HFFc6 (cell line): ENCODE measurements around the gene SLC5A11. TPM values are rescaled to one million over a fixed set of nuclear protein-coding genes. Genes with fewer than 3 reads are reported as not detected.

ENCODE experiments used
- DNase-seq: peaks from one replicate; pipeline ENCODE4 v3.0.0-alpha.2; 2018
- H3K27ac Mint-ChIP-seq: 2 replicates; pipeline ENCODE4 v1.8.0; 2020; ENCODE audit warnings: mild to moderate bottlenecking, mixed read lengths
- H3K27me3 Mint-ChIP-seq: 2 replicates; pipeline ENCODE4 v1.8.0; 2021; ENCODE audit warnings: mild to moderate bottlenecking, moderate library complexity, mixed read lengths; ENCODE audit not compliant: insufficient read depth
- H3K36me3 Mint-ChIP-seq: 2 replicates; pipeline ENCODE4 v1.8.0; 2021; ENCODE audit warnings: low read depth, mixed read lengths
- H3K4me1 Mint-ChIP-seq: 2 replicates; pipeline ENCODE4 v1.8.0; 2020; ENCODE audit warnings: low read depth, mixed read lengths
- H3K4me3 Mint-ChIP-seq: 2 replicates; pipeline ENCODE4 v1.8.0; 2020; ENCODE audit warnings: mild to moderate bottlenecking, moderate library complexity, mixed read lengths
- H3K9me3 Mint-ChIP-seq: 2 replicates; pipeline ENCODE4 v1.8.0; 2020; ENCODE audit warnings: mild to moderate bottlenecking, mixed read lengths
- total RNA-seq, 6 experiments: library from RNA; stranded (reverse); fragmentation: NEBNext Ultra II Directional; extraction: Animal tissue kit (Norgen Biotek cat#: 25700); gene quantifications; 2 replicates in 1 of 6; 3 replicates in 5 of 6; pipeline ENCODE4 v1.2.3, GENCODE V29; 2021
- TF ChIP-seq, protein P1 (sequence below): fragments of 200-600 bp; sonication (generic); IDR thresholded peaks from 2 replicates; pipeline ENCODE4 v1.5.0; 2021; ENCODE audit warnings: antibody characterized with exemption, mild to moderate bottlenecking

The SLC5A11 gene
- total RNA-seq, 6 experiments from 2014 or later = 0.23 TPM; not detected in 5

- Mint-ChIP-seq H3K9me3 (peaks cover 6% of the 10 kb centered on the region; the same call in 1 of the 2 replicates), H3K4me3 (no peak overlapping the region), H3K27me3 (no peaks in the 10 kb centered on the region; the same call in none of the 2 replicates), H3K27ac (no peak overlapping the region), H3K4me1 (0 out of 2 replicates have a peak, but pooled peaks cover 7% of the 10 kb centered on the region), H3K36me3 (peaks cover 5% of the 10 kb centered on the region; the same call in 1 of the 2 replicates)
- TF ChIP-seq, protein P1, sequence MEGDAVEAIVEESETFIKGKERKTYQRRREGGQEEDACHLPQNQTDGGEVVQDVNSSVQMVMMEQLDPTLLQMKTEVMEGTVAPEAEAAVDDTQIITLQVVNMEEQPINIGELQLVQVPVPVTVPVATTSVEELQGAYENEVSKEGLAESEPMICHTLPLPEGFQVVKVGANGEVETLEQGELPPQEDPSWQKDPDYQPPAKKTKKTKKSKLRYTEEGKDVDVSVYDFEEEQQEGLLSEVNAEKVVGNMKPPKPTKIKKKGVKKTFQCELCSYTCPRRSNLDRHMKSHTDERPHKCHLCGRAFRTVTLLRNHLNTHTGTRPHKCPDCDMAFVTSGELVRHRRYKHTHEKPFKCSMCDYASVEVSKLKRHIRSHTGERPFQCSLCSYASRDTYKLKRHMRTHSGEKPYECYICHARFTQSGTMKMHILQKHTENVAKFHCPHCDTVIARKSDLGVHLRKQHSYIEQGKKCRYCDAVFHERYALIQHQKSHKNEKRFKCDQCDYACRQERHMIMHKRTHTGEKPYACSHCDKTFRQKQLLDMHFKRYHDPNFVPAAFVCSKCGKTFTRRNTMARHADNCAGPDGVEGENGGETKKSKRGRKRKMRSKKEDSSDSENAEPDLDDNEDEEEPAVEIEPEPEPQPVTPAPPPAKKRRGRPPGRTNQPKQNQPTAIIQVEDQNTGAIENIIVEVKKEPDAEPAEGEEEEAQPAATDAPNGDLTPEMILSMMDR = no peak
- DNase-seq = no peak
These were observed 18.0 kb downstream of the SLC5A11 start for GRCh38 chr16:24863582-24864437.

GRCh38 chr16:24869033-24869432, 23.3 kb downstream of the SLC5A11 start:
- Mint-ChIP-seq H3K4me1 (0 out of 2 replicates have a peak, but pooled peaks cover 7% of the 10 kb centered on the region), H3K9me3 (peaks cover 4% of the 10 kb centered on the region; the same call in 1 of the 2 replicates), H3K27me3 (peaks cover 2% of the 10 kb centered on the region), H3K36me3 (peaks cover 1% of the 10 kb centered on the region; the same call in 1 of the 2 replicates), H3K27ac (no peak overlapping the region), H3K4me3 (no peak overlapping the region)
- no peak for DNase-seq
- TF ChIP-seq, protein P1 = no peak

- peaks cover 22% of the 10 kb centered on the region for H3K27me3 Mint-ChIP-seq
- no peaks in the 10 kb centered on the region for H3K36me3 Mint-ChIP-seq
- no peak overlapping the region for H3K27ac Mint-ChIP-seq
- H3K4me1 Mint-ChIP-seq = 0 out of 2 replicates have a peak, but pooled peaks cover 7% of the 10 kb centered on the region
- DNase-seq = no peak
- TF ChIP-seq, protein P1 = no peak
- H3K4me3 Mint-ChIP-seq = no peak overlapping the region
- no peaks in the 10 kb centered on the region for H3K9me3 Mint-ChIP-seq
These were observed 26.1 kb downstream of the SLC5A11 start for GRCh38 chr16:24871891-24872290.

DNA sequence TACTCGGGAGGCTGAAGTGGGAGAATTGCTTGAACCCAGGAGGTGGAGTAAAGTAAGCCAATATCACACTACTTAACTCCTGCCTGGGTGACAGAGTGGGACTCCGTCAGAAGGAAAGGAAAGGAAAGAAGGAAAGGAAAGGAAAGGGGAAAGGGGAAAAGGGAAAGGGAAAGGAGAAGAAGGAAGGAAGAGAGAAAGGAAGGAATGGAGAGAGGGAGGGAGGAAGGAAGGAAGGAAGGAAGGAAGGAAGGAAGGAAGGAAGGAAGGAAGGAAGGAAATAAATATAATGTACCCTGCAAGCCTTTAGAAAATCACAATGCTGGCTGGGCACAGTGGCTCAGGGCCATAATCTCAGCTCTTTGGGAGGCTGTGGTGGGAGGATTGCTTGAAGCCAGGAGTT, 27.3 kb downstream of the SLC5A11 start:
- H3K36me3 Mint-ChIP-seq = no peaks in the 10 kb centered on the region
- no peak overlapping the region for H3K27ac Mint-ChIP-seq
- H3K4me3 Mint-ChIP-seq = no peak overlapping the region
- TF ChIP-seq, protein P1 = no peak
- 0 out of 2 replicates have a peak, but pooled peaks cover 5% of the 10 kb centered on the region for H3K4me1 Mint-ChIP-seq
- H3K9me3 Mint-ChIP-seq = no peaks in the 10 kb centered on the region
- H3K27me3 Mint-ChIP-seq = peaks cover 23% of the 10 kb centered on the region
- DNase-seq = no peak

DNA sequence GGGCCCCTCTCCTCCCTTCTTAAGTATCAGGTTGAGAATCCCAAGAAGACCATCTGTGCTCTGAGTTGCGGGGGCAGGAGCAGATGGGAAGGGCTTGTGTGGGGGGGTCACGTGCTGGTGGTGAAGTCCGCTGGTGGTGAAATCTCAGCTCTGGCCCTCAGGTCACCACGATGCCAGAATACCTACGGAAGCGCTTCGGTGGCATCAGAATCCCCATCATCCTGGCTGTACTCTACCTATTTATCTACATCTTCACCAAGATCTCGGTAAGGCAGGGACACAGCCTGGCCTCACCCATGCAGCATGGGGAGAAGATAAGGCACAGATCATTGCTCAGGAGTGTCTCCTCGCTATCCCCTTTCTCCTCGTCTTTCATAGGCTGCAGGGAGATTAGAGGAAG, 29.7 kb downstream of the SLC5A11 start:
- Mint-ChIP-seq H3K27ac (no peak overlapping the region), H3K4me3 (no peak overlapping the region), H3K4me1 (no peaks in the 10 kb centered on the region), H3K27me3 (peaks cover 23% of the 10 kb centered on the region), H3K9me3 (no peaks in the 10 kb centered on the region; the same call in 1 of the 2 replicates), H3K36me3 (no peaks in the 10 kb centered on the region)
- DNase-seq = no peak
- TF ChIP-seq, protein P1 = no peak
